GM12878 (cell line): ENCODE measurements around the gene HIBCH. TPM values are rescaled to one million over a fixed set of nuclear protein-coding genes. Genes with fewer than 3 reads are reported as not detected.

ENCODE experiments used
- ATAC-seq: fragments of 200-7000 bp; cut with Tn5 transposase; 3 replicates; pipeline ENCODE4 v1.9.1; 2020; ENCODE audit warnings: mild to moderate bottlenecking, moderate library complexity
- BruUV-seq: library from RNA; stranded (reverse); fragments of 400-500 nt; replicated peaks from 2 replicates; lab custom pipeline; 2021; lab: Mats Ljungman, UMichigan
- CTCF ChIA-PET: fragments of 300-600 bp; sonication (Branson Sonifier 250); formaldehyde crosslinking; extraction: SDS; loops from one replicate; lab custom pipeline; 2021; ENCODE audit warnings: inconsistent platforms; lab: Yijun Ruan, JAX
- POLR2A ChIA-PET: fragments of 350-600 bp; formaldehyde crosslinking; extraction: SDS; loops from one replicate; lab custom pipeline; 2021; ENCODE audit warnings: inconsistent platforms; lab: Charles Lee
- RAD21 ChIA-PET: fragments of 300-600 bp; sonication (Branson Sonifier 250); formaldehyde crosslinking; loops from one replicate; lab custom pipeline; 2023; ENCODE audit warnings: antibody characterized with exemption; ENCODE audit not compliant: unreplicated experiment; lab: Charles Lee
- SMC1A ChIA-PET: fragments of 300-600 bp; sonication (Branson Sonifier 250); formaldehyde crosslinking; loops from one replicate; lab custom pipeline; 2023; ENCODE audit not compliant: unreplicated experiment, uncharacterized antibody; lab: Charles Lee
- DNase-seq: peaks from one replicate; pipeline ENCODE4 v3.0.0-alpha.2; 2011; ENCODE audit warnings: low read depth, low spot score
- FAIRE-seq: peaks from 3 replicates; lab custom pipeline; 2011; peaks lifted over from hg19 to GRCh38; lab: Jason Lieb, UNC
- H2AFZ ChIP-seq: 2 replicates; pipeline ENCODE4 v1.6.0; 2011; ENCODE audit warnings: low read depth, low read length, control low read depth; ENCODE audit not compliant: control insufficient read depth
- H3K27ac ChIP-seq: 2 replicates; pipeline ENCODE4 v1.5.1; 2011; ENCODE audit warnings: control low read depth; ENCODE audit not compliant: control insufficient read depth, insufficient read depth
- H3K27me3 ChIP-seq, 2 experiments: replicated peaks in 1 of 2; 2 replicates each; pipeline versions ENCODE4 v1.6.0 to v1.6.1; 2011; ENCODE audit warnings: low read length in 1 of 2; ENCODE audit not compliant: control insufficient read depth in 2 of 2, insufficient read depth in 2 of 2
- H3K36me3 ChIP-seq, 2 experiments: 2 replicates each; pipeline ENCODE4 v1.5.1; 2011; ENCODE audit warnings: low read length in 1 of 2; ENCODE audit not compliant: control insufficient read depth in 2 of 2, insufficient read depth in 2 of 2
- H3K4me1 ChIP-seq: 2 replicates; pipeline ENCODE4 v1.6.1; 2011; ENCODE audit warnings: mild to moderate bottlenecking, low read length, moderate library complexity, mixed read lengths; ENCODE audit not compliant: control insufficient read depth, insufficient read depth
- H3K4me2 ChIP-seq: 2 replicates; pipeline ENCODE4 v1.6.0; 2011; ENCODE audit warnings: control low read depth; ENCODE audit not compliant: control insufficient read depth, insufficient read depth
- H3K4me3 ChIP-seq: fragments of 200-600 bp; sonication (generic); 2 replicates; pipeline ENCODE4 v1.5.1; 2016
- H3K79me2 ChIP-seq: 2 replicates; pipeline ENCODE4 v1.6.0; 2011; ENCODE audit warnings: low read length; ENCODE audit not compliant: control insufficient read depth, insufficient read depth
- H3K9ac ChIP-seq: 2 replicates; pipeline ENCODE4 v1.8.0; 2011; ENCODE audit warnings: low read length, control low read depth, mixed read lengths; ENCODE audit not compliant: control insufficient read depth, insufficient read depth
- H3K9me3 ChIP-seq: replicated peaks from 3 replicates; pipeline ENCODE4 v1.5.1; 2011; ENCODE audit warnings: mild to moderate bottlenecking, low read length; ENCODE audit not compliant: control insufficient read depth, insufficient read depth
- H4K20me1 ChIP-seq: 2 replicates; pipeline ENCODE4 v1.6.0; 2011; ENCODE audit not compliant: control insufficient read depth, insufficient read depth
- EP300 ChIP-seq, 2 experiments: fragments of 150-350 bp in 1 of 2; IDR thresholded peaks; 2 replicates each; pipeline ENCODE4 v1.6.1; 2011 to 2012; ENCODE audit warnings: low read depth in 2 of 2, low read length in 2 of 2, borderline replicate concordance in 1 of 2, improper control_type of control experiment in 1 of 2, inconsistent platforms in 1 of 2; ENCODE audit not compliant: control insufficient read depth in 1 of 2
- ETV6 ChIP-seq, 2 experiments: fragments of 450-650 bp in 1 of 2; IDR thresholded peaks in 1 of 2; conservative IDR thresholded peaks in 1 of 2; 2 replicates each; pipeline ENCODE4 v1.6.1; 2014; ENCODE audit warnings: antibody characterized with exemption in 1 of 2, borderline replicate concordance in 1 of 2, low read depth in 1 of 2, mild to moderate bottlenecking in 1 of 2, moderate library complexity in 1 of 2
- EZH2 ChIP-seq: IDR thresholded peaks from 2 replicates; pipeline ENCODE4 v1.6.1; 2012; ENCODE audit warnings: low read depth, mild to moderate bottlenecking, control low read depth, inconsistent platforms, low read length, borderline replicate concordance; ENCODE audit not compliant: control insufficient read depth
- NRF1 ChIP-seq: conservative IDR thresholded peaks from 2 replicates; pipeline ENCODE4 v1.6.1; 2011; ENCODE audit warnings: mild to moderate bottlenecking, low read depth, low read length, improper control_type of control experiment
- POLR2A ChIP-seq: IDR thresholded peaks from 2 replicates; pipeline ENCODE4 v1.6.1; 2011; ENCODE audit warnings: low read depth, mild to moderate bottlenecking, low read length
- RAD21 ChIP-seq: IDR thresholded peaks from 2 replicates; pipeline ENCODE4 v1.6.1; 2011; ENCODE audit warnings: mild to moderate bottlenecking, low read depth, low read length, moderate library complexity; ENCODE audit not compliant: insufficient read depth
- SKIL ChIP-seq: fragments of 450-650 bp; IDR thresholded peaks from 2 replicates; pipeline ENCODE4 v1.6.1; 2017; ENCODE audit warnings: mild to moderate bottlenecking, low read depth, inconsistent platforms; ENCODE audit not compliant: poor library complexity, severe bottlenecking
- SRF ChIP-seq, 2 experiments: IDR thresholded peaks; 2 replicates each; pipeline ENCODE4 v1.6.1; 2011; ENCODE audit warnings: low read depth in 2 of 2, low read length in 2 of 2, mild to moderate bottlenecking in 1 of 2, moderate library complexity in 1 of 2
- ZBTB11 ChIP-seq: fragments of 450-650 bp; formaldehyde crosslinking; IDR thresholded peaks from 2 replicates; pipeline ENCODE4 v1.5.0; 2022; ENCODE audit warnings: mild to moderate bottlenecking, missing genetic modification characterization
- ZBTB40 ChIP-seq: fragments of 450-650 bp; IDR thresholded peaks from 2 replicates; pipeline ENCODE4 v1.6.1; 2016; ENCODE audit warnings: mild to moderate bottlenecking, moderate library complexity, borderline replicate concordance
- WGBS: methylation state at CpG from one replicate; pipeline ENCODE4 v1.1.6; 2016; ENCODE audit warnings: low lambda C conversion rate; ENCODE audit not compliant: insufficient replicate concordance, insufficient coverage; ENCODE audit errors: missing lambda C conversion rate; 5-methylcytosine and 5-hydroxymethylcytosine counted together
- in situ Hi-C: fragments of 300-500 bp; cut with MboI; formaldehyde crosslinking; loops from 9 replicates; pipeline ENCODE4 v1.14.3; 2018; ENCODE audit warnings: mixed read lengths
- intact Hi-C: fragments of 100-400 bp; cut with micrococcal nuclease; formaldehyde crosslinking; loops from one replicate; pipeline ENCODE4 v1.14.2; 2022; ENCODE audit not compliant: unreplicated experiment
- polyA plus RNA-seq, 11 experiments: library from polyadenylated mRNA; depleted of rRNA in 4 of 11; unstranded in 6 of 11; stranded (reverse) in 5 of 11; fragments of >200 nt; fragmentation: Nextera tagmentation in 4 of 11; fragmentation: Illumina TruSeq in 1 of 11; extraction: Ambion mirVana in 4 of 11; extraction: Trizol in 1 of 11; gene quantifications; 1 replicate in 1 of 11; 2 replicates in 10 of 11; pipeline versions ENCODE4 v1.2.1 to v1.2.3, GENCODE V29; 2011 to 2016; ENCODE audit warnings: inconsistent platforms in 2 of 11, missing spikeins in 2 of 11, low read depth in 1 of 11
- total RNA-seq, 4 experiments: library from RNA; depleted of rRNA in 3 of 4; stranded (reverse); fragments of >200 nt in 3 of 4; fragmentation: Illumina TruSeq in 1 of 4; extraction: Trizol in 1 of 4; gene quantifications; 2 replicates each; pipeline versions ENCODE4 v1.2.1 to v1.2.3, GENCODE V29; 2013 to 2021

HIBCH gene
- total and polyA plus RNA-seq, 10 of the 15 experiments (the other 5 are each of a cell fraction or from before 2014, with no cell fraction given), result 22.3 to 81.0 (median 37.4) TPM

GRCh38 chr2:190343089-190343535 is 23.5 kb upstream of the HIBCH start:
- ChIA-PET RAD21 (interaction anchor here (1.1 to 3.1 kb wide), 4 partner anchors 17 to 336 kb away, joined by 3 to 36 read pairs (median 7); partner anchors contain the start of gene HIBCH), SMC1A (interaction anchor here (1.0 to 5.2 kb wide), 6 partner anchors 11 to 41 kb away, joined by 3 to 46 read pairs (median 15); partner anchors contain the start of gene HIBCH), POLR2A (interaction anchor here (1.4 to 3.1 kb wide), 2 partner anchors 10 to 16 kb away, joined by 3 to 15 read pairs; no protein-coding TSS in a partner anchor), CTCF (interaction anchor here (1.2 to 5.8 kb wide), 9 partner anchors 11 to 462 kb away, joined by 4 to 48 read pairs (median 10); a partner anchor contains a TSS)
- Histone ChIP-seq H4K20me1 (no peaks in the 10 kb centered on the region), H3K27ac (no peak overlapping the region), H3K4me1 (peaks cover 8% of the 10 kb centered on the region; the same call in 1 of the 2 replicates), H3K4me2 (peak overlapping the region; percentile 91), H3K4me3 (peak overlapping the region; percentile 77; the same call in 1 of the 2 replicates), H2AFZ (peak overlapping the region; percentile 90), H3K9ac (peak overlapping the region; percentile 70; the same call in 1 of the 2 replicates), H3K9me3 (no peaks in the 10 kb centered on the region), H3K27me3 (no peaks in the 10 kb centered on the region), H3K79me2 (no peaks in the 10 kb centered on the region), H3K36me3 (no peaks in the 10 kb centered on the region)
- no peak; the same call in 1 of the 3 replicates for ATAC-seq
- in situ Hi-C loops, result no loop called here
- intact Hi-C loops, result no loop called here
- BruUV-seq, result no TSS peak
- DNase-seq, result no peak
- 30% methylated on average over 10 of the region's 10 CpGs for WGBS
- FAIRE-seq, result no peak
- TF ChIP-seq RAD21 (no peak), SKIL (no peak), ETV6 (conservative IDR thresholded peaks at IDR 0.05 in 1 of 2, IDR thresholded peaks at IDR 0.05 in 1 of 2; ENCODE audit: borderline replicate concordance in 1 of 2, low read depth in 1 of 2) (no peak), EP300 (IDR thresholded peaks at IDR 0.05; ENCODE audit: borderline replicate concordance in 1 of 2, control insufficient read depth in 1 of 2, low read depth in 2 of 2, low read length in 2 of 2) (no peak), ZBTB11 (CRISPR knock-in tag) (no peak), ZBTB40 (no peak), EZH2 (no peak), SRF (IDR thresholded peaks at IDR 0.05; ENCODE audit: low read depth in 2 of 2, low read length in 2 of 2) (0 out of 4 replicates have a peak, but pooled peaks of 1 of the 2 experiments have one; percentile 15), NRF1 (no peak), POLR2A (no peak)
